ENCODE measurements around the gene SPINT1. TPM values are rescaled to one million over a fixed set of nuclear protein-coding genes. Genes with fewer than 3 reads are reported as not detected.

SPINT1 gene
- total RNA-seq, 1 donor from 2014 or later, result 217 TPM

- Mint-ChIP-seq H3K27me3 (peaks cover 3% of the 10 kb centered on the region), H3K4me3 (ENCODE audit: low read depth) (no peak overlapping the region), H3K36me3 (ENCODE audit: insufficient read depth) (no peaks in the 10 kb centered on the region), H3K9me3 (ENCODE audit: low read depth) (no peaks in the 10 kb centered on the region), H3K27ac (no peak overlapping the region), H3K4me1 (ENCODE audit: low read depth) (peaks cover 1% of the 10 kb centered on the region)
- DNase-seq (ENCODE audit: low spot score, unreplicated experiment), result no peak
- TF ChIP-seq, protein P1, sequence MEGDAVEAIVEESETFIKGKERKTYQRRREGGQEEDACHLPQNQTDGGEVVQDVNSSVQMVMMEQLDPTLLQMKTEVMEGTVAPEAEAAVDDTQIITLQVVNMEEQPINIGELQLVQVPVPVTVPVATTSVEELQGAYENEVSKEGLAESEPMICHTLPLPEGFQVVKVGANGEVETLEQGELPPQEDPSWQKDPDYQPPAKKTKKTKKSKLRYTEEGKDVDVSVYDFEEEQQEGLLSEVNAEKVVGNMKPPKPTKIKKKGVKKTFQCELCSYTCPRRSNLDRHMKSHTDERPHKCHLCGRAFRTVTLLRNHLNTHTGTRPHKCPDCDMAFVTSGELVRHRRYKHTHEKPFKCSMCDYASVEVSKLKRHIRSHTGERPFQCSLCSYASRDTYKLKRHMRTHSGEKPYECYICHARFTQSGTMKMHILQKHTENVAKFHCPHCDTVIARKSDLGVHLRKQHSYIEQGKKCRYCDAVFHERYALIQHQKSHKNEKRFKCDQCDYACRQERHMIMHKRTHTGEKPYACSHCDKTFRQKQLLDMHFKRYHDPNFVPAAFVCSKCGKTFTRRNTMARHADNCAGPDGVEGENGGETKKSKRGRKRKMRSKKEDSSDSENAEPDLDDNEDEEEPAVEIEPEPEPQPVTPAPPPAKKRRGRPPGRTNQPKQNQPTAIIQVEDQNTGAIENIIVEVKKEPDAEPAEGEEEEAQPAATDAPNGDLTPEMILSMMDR (IDR thresholded peaks at IDR 0.05; ENCODE audit: unreplicated experiment), result no peak
Observed at GRCh38 chr15:40889112-40889511, 45.3 kb downstream of the SPINT1 start.

DNA sequence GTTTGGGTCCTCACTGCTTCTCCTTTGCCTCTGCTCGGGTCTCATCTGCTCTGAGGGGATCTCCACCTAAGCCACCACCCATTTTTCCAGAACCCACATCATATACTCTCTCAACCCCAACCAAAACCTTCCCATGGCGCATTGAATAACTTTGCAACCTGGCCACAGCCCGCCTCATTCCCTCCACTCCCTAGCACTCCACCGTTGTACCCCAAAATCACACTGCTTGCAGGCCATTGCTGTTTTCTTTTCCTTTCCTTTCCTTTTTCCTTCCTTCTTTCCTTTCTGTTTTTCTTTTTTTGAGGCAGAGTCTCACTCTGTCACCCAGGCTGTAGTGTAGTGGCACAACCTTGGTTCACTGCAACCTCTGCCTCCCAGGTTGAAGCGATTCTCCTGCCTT lies 47.3 kb downstream of the SPINT1 start:
- no peak for DNase-seq (ENCODE audit: low spot score, unreplicated experiment)
- peak overlapping the region; percentile 14 for H3K27ac Mint-ChIP-seq
- no peaks in the 10 kb centered on the region for H3K36me3 Mint-ChIP-seq (ENCODE audit: insufficient read depth)
- peaks cover 11% of the 10 kb centered on the region for H3K4me1 Mint-ChIP-seq (ENCODE audit: low read depth)
- peaks cover 3% of the 10 kb centered on the region for H3K27me3 Mint-ChIP-seq
- H3K9me3 Mint-ChIP-seq (ENCODE audit: low read depth), result no peaks in the 10 kb centered on the region
- TF ChIP-seq, protein P1 (IDR thresholded peaks at IDR 0.05; ENCODE audit: unreplicated experiment), result no peak
- H3K4me3 Mint-ChIP-seq (ENCODE audit: low read depth), result no peak overlapping the region

GRCh38 chr15:40891810-40892446 lies 48.1 kb downstream of the SPINT1 start:
- H3K4me1 Mint-ChIP-seq (ENCODE audit: low read depth), result peaks cover 11% of the 10 kb centered on the region
- H3K27me3 Mint-ChIP-seq, result peaks cover 3% of the 10 kb centered on the region
- no peak overlapping the region for H3K4me3 Mint-ChIP-seq (ENCODE audit: low read depth)
- TF ChIP-seq, protein P1 (IDR thresholded peaks at IDR 0.05; ENCODE audit: unreplicated experiment), result peak; percentile 78
- H3K36me3 Mint-ChIP-seq (ENCODE audit: insufficient read depth), result no peaks in the 10 kb centered on the region
- no peaks in the 10 kb centered on the region for H3K9me3 Mint-ChIP-seq (ENCODE audit: low read depth)
- DNase-seq (ENCODE audit: low spot score, unreplicated experiment), result no peak
- H3K27ac Mint-ChIP-seq, result no peak overlapping the region

DNA sequence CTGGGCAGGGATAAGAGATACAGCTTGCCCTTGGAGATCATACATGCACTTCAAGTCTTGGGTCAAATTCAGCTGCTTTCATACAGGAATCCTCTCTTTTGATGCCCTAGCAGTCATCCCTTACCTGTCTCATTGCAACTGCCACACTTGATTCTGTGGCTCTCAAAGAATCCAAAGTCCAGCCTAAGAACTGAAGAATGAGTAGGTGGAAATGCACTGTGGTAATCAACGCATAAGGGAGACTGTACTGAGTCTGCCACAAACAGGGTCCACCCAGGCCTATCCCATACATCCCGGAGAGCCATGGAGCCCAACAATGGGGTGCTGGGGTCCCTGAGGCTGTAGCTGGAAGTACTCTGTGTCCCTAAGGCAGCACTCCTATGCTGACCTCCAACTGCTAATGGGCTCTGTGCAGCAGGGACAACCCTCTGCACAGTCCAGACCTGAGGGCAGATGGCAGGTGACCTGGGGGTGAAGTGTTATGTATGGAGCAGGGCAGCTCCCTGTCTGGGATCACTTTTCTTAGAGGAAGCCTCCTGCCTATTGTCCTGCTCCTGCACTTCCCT lies 48.7 kb downstream of the SPINT1 start:
- no peaks in the 10 kb centered on the region for H3K9me3 Mint-ChIP-seq (ENCODE audit: low read depth)
- no peak overlapping the region for H3K4me3 Mint-ChIP-seq (ENCODE audit: low read depth)
- DNase-seq (ENCODE audit: low spot score, unreplicated experiment), result no peak
- H3K36me3 Mint-ChIP-seq (ENCODE audit: insufficient read depth), result peaks cover 4% of the 10 kb centered on the region
- H3K27ac Mint-ChIP-seq, result no peak overlapping the region
- H3K4me1 Mint-ChIP-seq (ENCODE audit: low read depth), result peaks cover 11% of the 10 kb centered on the region
- H3K27me3 Mint-ChIP-seq, result peaks cover 3% of the 10 kb centered on the region
- TF ChIP-seq, protein P1 (IDR thresholded peaks at IDR 0.05; ENCODE audit: unreplicated experiment), result no peak

DNA sequence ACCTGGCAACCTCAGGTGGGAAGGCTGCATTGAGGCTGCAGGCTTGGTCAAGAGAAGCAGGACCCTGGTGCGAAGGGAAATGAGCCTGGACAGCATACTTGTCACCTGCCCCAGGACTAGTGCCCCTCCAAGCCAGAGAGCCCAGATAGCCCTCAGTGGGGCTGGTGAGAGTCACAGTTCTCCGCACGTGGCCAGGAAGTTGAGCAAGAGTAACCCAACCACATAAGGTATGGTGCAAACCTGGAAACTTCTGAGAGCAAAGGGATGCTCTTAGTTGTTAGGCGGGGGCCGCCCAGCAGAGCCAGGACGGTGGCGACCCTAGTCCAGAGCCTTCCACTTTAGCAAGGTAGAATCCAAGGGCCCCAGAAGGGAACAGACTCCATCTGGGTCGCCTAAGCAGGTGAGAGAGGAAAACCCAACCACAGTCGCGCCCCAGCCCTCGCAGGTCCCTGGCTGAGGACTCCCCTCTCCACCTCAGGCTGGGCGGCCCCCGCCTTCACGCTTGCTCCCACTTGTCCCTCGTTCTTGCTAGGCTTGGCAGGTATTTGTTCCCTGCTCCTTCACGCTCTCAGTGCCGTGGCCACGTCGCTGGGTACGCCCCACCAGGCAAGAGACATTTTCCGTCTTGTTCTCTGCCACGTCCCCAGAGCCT lies 49.3 kb downstream of the SPINT1 start:
- peaks cover 3% of the 10 kb centered on the region for H3K27me3 Mint-ChIP-seq
- H3K4me3 Mint-ChIP-seq (ENCODE audit: low read depth), result peak overlapping the region; percentile 99
- H3K9me3 Mint-ChIP-seq (ENCODE audit: low read depth), result no peaks in the 10 kb centered on the region
- no peak for DNase-seq (ENCODE audit: low spot score, unreplicated experiment)
- H3K4me1 Mint-ChIP-seq (ENCODE audit: low read depth), result peaks cover 11% of the 10 kb centered on the region
- H3K36me3 Mint-ChIP-seq (ENCODE audit: insufficient read depth), result peaks cover 7% of the 10 kb centered on the region
- H3K27ac Mint-ChIP-seq, result no peak overlapping the region
- TF ChIP-seq, protein P1 (IDR thresholded peaks at IDR 0.05; ENCODE audit: unreplicated experiment), result no peak

Data from progenitor cell of endocrine pancreas (in vitro differentiated cells).